SK-N-SH (cell line): ENCODE results near the gene PIAS1. TPM values are rescaled to one million over a fixed set of nuclear protein-coding genes. Genes with fewer than 3 reads are reported as not detected.

ENCODE experiments used
- CTCF ChIA-PET: fragments of 300-600, 350-600 bp; formaldehyde crosslinking; extraction: SDS; loops from one replicate; lab custom pipeline; 2021; lab: Yijun Ruan, JAX
- POLR2A ChIA-PET: fragments of 350-600 bp; sonication (Branson Sonifier 250); formaldehyde crosslinking; extraction: SDS; loops from one replicate; lab custom pipeline; 2020; ENCODE audit warnings: antibody characterized with exemption, inconsistent platforms; lab: Yijun Ruan, JAX
- DNase-seq: peaks from one replicate; pipeline ENCODE4 v3.0.0; 2012
- H2AFZ ChIP-seq: fragments of 200-600 bp; sonication (generic); 2 replicates; pipeline ENCODE4 v1.8.1; 2016; ENCODE audit warnings: antibody characterized with exemption, mild to moderate bottlenecking, low read depth
- H3F3A ChIP-seq: fragments of 200-600 bp; sonication (generic); replicated peaks from 2 replicates; pipeline ENCODE3; 2016; ENCODE audit warnings: antibody characterized with exemption, mild to moderate bottlenecking; ENCODE audit not compliant: insufficient read depth
- H3K27ac ChIP-seq, 2 experiments: fragments of 200-500 bp in 1 of 2; fragments of 200-600 bp in 1 of 2; sonication (Bioruptor generic) in 1 of 2; sonication (generic), shearing (Covaris generic) in 1 of 2; 2 replicates each; pipeline versions ENCODE4 v1.5.1 to v1.6.1; 2014 to 2016; ENCODE audit warnings: low read depth in 2 of 2, inconsistent platforms in 1 of 2, low read length in 1 of 2, mild to moderate bottlenecking in 1 of 2, mixed read lengths in 1 of 2
- H3K27me3 ChIP-seq: fragments of 200-600 bp; sonication (generic), shearing (Covaris generic); 2 replicates; pipeline ENCODE4 v1.6.1; 2016; ENCODE audit warnings: mixed run types; ENCODE audit not compliant: insufficient read depth
- H3K36me3 ChIP-seq, 2 experiments: fragments of 200-500 bp in 1 of 2; fragments of 200-600 bp in 1 of 2; sonication (Bioruptor generic) in 1 of 2; sonication (generic) in 1 of 2; replicated peaks in 1 of 2; 2 replicates each; pipeline versions ENCODE3 to v1.5.1; 2014 to 2016; ENCODE audit warnings: low read length in 1 of 2, mild to moderate bottlenecking in 1 of 2; ENCODE audit not compliant: insufficient read depth in 2 of 2, control insufficient read depth in 1 of 2
- H3K4me1 ChIP-seq, 2 experiments: fragments of 200-500 bp in 1 of 2; fragments of 200-600 bp in 1 of 2; sonication (Bioruptor generic) in 1 of 2; sonication (generic), shearing (Covaris generic) in 1 of 2; 2 replicates each; pipeline versions ENCODE4 v1.5.1 to v1.6.1; 2014 to 2016; ENCODE audit warnings: low read depth in 1 of 2, low read length in 1 of 2, mixed run types in 1 of 2; ENCODE audit not compliant: insufficient read depth in 2 of 2, control insufficient read depth in 1 of 2
- H3K4me2 ChIP-seq: fragments of 200-600 bp; sonication (generic), shearing (Covaris generic); 2 replicates; pipeline ENCODE4 v1.6.1; 2017; ENCODE audit warnings: mixed run types
- H3K4me3 ChIP-seq, 2 experiments: fragments of 200-500 bp in 1 of 2; fragments of 200-600 bp in 1 of 2; sonication (Bioruptor generic) in 1 of 2; sonication (generic), shearing (Covaris generic) in 1 of 2; 2 replicates each; pipeline versions ENCODE4 v1.5.1 to v1.8.1; 2014 to 2016; ENCODE audit warnings: low read depth in 2 of 2, inconsistent platforms in 1 of 2, low read length in 1 of 2, mild to moderate bottlenecking in 1 of 2, mixed read lengths in 1 of 2, moderate library complexity in 1 of 2
- H3K79me2 ChIP-seq: fragments of 200-600 bp; sonication (generic); 2 replicates; pipeline ENCODE4 v1.8.1; 2017; ENCODE audit warnings: mild to moderate bottlenecking; ENCODE audit not compliant: insufficient read depth
- H3K9ac ChIP-seq: fragments of 200-600 bp; sonication (generic); 2 replicates; pipeline ENCODE4 v1.6.1; 2017; ENCODE audit warnings: mixed run types
- H3K9me2 ChIP-seq: fragments of 200-600 bp; sonication (generic); 2 replicates; pipeline ENCODE4 v1.6.1; 2017; ENCODE audit warnings: mixed run types
- H3K9me3 ChIP-seq: fragments of 200-600 bp; sonication (generic); 2 replicates; pipeline ENCODE4 v1.6.1; 2017; ENCODE audit warnings: mixed run types, mild to moderate bottlenecking, moderate library complexity
- H4K20me1 ChIP-seq: fragments of 200-600 bp; sonication (generic); 2 replicates; pipeline ENCODE4 v1.6.1; 2017; ENCODE audit warnings: mild to moderate bottlenecking, mixed run types; ENCODE audit not compliant: insufficient read depth
- EZH2phosphoT487 ChIP-seq: fragments of 200-600 bp; sonication (generic); IDR thresholded peaks from 2 replicates; pipeline ENCODE4 v1.6.1; 2017; ENCODE audit warnings: low read depth, mixed run types, mild to moderate bottlenecking, antibody characterized with exemption, moderate library complexity, borderline replicate concordance
- FOSL2 ChIP-seq: IDR thresholded peaks from 2 replicates; pipeline ENCODE4 v1.4.0; 2012; ENCODE audit warnings: low read depth, mild to moderate bottlenecking, moderate library complexity, borderline replicate concordance
- FOXM1 ChIP-seq: IDR thresholded peaks from 2 replicates; pipeline ENCODE4 v1.4.0; 2012; ENCODE audit warnings: low read depth, mild to moderate bottlenecking
- GABPA ChIP-seq: IDR thresholded peaks from 2 replicates; pipeline ENCODE4 v1.4.0; 2012; ENCODE audit warnings: low read depth, mild to moderate bottlenecking
- GATA2 ChIP-seq: sonication (generic); formaldehyde crosslinking; IDR thresholded peaks from 2 replicates; pipeline ENCODE4 v1.5.0; 2020; ENCODE audit warnings: mild to moderate bottlenecking, missing genetic modification reagents
- MEF2A ChIP-seq: IDR thresholded peaks from 2 replicates; pipeline ENCODE4 v1.4.0; 2012; ENCODE audit warnings: low read depth, borderline replicate concordance
- MXI1 ChIP-seq: IDR thresholded peaks from 2 replicates; pipeline ENCODE4 v1.6.1; 2012; ENCODE audit warnings: mild to moderate bottlenecking, low read depth, low read length, improper control_type of control experiment
- PBX3 ChIP-seq: IDR thresholded peaks from 2 replicates; pipeline ENCODE4; 2012
- RAD21 ChIP-seq: IDR thresholded peaks from 2 replicates; pipeline ENCODE4 v1.6.1; 2012; ENCODE audit warnings: mild to moderate bottlenecking, low read length
- RCOR1 ChIP-seq: fragments of 150-350 bp; IDR thresholded peaks from 2 replicates; pipeline ENCODE4 v1.6.1; 2017; ENCODE audit warnings: antibody characterized with exemption, low read length
- RFX5 ChIP-seq: IDR thresholded peaks from 2 replicates; pipeline ENCODE4 v1.6.1; 2012; ENCODE audit warnings: mild to moderate bottlenecking, improper control_type of control experiment, low read length
- RXRA ChIP-seq: IDR thresholded peaks from 2 replicates; pipeline ENCODE4 v1.4.0; 2012; ENCODE audit warnings: low read depth, mild to moderate bottlenecking, borderline replicate concordance
- SMC3 ChIP-seq: IDR thresholded peaks from 2 replicates; pipeline ENCODE4 v1.6.1; 2012; ENCODE audit warnings: low read depth, low read length, improper control_type of control experiment
- TAF1 ChIP-seq: IDR thresholded peaks from 2 replicates; pipeline ENCODE4 v1.6.1; 2012; ENCODE audit warnings: low read depth, mild to moderate bottlenecking, low read length, moderate library complexity, borderline replicate concordance
- TCF12 ChIP-seq: IDR thresholded peaks from 2 replicates; pipeline ENCODE4 v1.4.0; 2012
- YY1 ChIP-seq: IDR thresholded peaks from 2 replicates; pipeline ENCODE4 v1.4.0; 2012; ENCODE audit warnings: low read depth, mild to moderate bottlenecking
- WGBS: methylation state at CpG from one replicate; pipeline ENCODE4 v1.1.6; 2017; ENCODE audit warnings: low lambda C conversion rate; 5-methylcytosine and 5-hydroxymethylcytosine counted together
- polyA plus RNA-seq, 3 experiments: library from polyadenylated mRNA; depleted of rRNA; stranded (reverse); fragments of >200 nt; gene quantifications; 2 replicates each; pipeline ENCODE4 v1.2.3, GENCODE V29; 2012
- TF ChIP-seq, protein P1 (sequence below): fragments of 150-350 bp; IDR thresholded peaks from 2 replicates; pipeline ENCODE4 v1.6.1; 2016; ENCODE audit warnings: mild to moderate bottlenecking, low read depth, low read length
- TF ChIP-seq, protein P2 (sequence below): IDR thresholded peaks from 2 replicates; pipeline ENCODE4 v1.6.1; 2012; ENCODE audit warnings: mild to moderate bottlenecking, low read depth, low read length, moderate library complexity
- TF ChIP-seq, protein P3 (sequence below): IDR thresholded peaks from 2 replicates; pipeline ENCODE4 v1.4.0; 2012; ENCODE audit warnings: low read depth, borderline replicate concordance

Gene PIAS1
- polyA plus RNA-seq, 1 of the 3 experiments (the other 2 are of a cell fraction): 9.0 TPM

DNA sequence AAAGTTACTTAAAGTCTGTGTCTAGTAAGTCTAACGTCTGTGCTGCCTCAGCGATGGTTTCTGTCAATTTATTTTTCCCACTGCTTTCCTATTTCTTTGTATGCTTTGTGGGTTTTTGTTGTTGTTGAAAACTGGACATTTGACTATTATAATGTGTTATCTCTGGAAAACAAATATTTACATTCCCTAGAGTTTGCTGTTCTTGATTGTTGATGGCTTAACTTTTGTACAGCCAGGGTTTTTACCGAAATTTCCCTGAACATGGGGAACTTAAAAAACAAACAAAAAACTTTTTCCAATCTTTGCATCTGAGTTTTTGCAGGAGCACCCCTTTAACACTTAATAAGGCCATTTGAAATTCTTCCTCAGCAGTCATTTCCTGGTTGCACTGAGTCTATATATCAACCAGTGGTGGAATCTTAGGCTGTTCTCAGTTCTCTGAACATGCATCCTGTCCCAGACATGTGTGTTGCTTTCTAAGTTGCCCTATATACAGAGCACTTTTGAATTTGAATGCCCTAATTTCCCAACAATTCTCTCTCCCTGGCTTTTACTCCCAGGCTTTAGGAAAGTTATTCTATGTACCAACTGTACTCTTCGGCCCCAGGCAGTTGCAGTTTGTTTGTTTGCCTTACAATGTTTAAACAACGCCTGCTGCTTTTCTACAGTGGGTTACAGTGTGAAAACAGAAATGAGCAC, 11.8 kb upstream of the PIAS1 start:
- H3K27ac ChIP-seq: no peak overlapping the region
- no peaks in the 10 kb centered on the region for H3K9me2 ChIP-seq
- no peaks in the 10 kb centered on the region for H3K36me3 ChIP-seq
- H3K9me3 ChIP-seq: no peaks in the 10 kb centered on the region
- H3K79me2 ChIP-seq: no peaks in the 10 kb centered on the region
- no peaks in the 10 kb centered on the region for H3K27me3 ChIP-seq
- H3K4me1 ChIP-seq: no peaks in the 10 kb centered on the region
- no peaks in the 10 kb centered on the region for H3F3A ChIP-seq
- H3K4me3 ChIP-seq: no peak overlapping the region
- no peak overlapping the region for H3K9ac ChIP-seq
- H3K4me2 ChIP-seq: no peak overlapping the region
- no peak for TF ChIP-seq SMC3
- TF ChIP-seq MEF2A: no peak
- no peak for TF ChIP-seq RCOR1
- TF ChIP-seq FOSL2: no peak
- no peak for TF ChIP-seq PBX3
- TF ChIP-seq, protein P1, sequence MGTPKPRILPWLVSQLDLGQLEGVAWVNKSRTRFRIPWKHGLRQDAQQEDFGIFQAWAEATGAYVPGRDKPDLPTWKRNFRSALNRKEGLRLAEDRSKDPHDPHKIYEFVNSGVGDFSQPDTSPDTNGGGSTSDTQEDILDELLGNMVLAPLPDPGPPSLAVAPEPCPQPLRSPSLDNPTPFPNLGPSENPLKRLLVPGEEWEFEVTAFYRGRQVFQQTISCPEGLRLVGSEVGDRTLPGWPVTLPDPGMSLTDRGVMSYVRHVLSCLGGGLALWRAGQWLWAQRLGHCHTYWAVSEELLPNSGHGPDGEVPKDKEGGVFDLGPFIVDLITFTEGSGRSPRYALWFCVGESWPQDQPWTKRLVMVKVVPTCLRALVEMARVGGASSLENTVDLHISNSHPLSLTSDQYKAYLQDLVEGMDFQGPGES: no peak
- TF ChIP-seq TCF12: no peak
- TF ChIP-seq EZH2phosphoT487: no peak
- no peak for TF ChIP-seq RXRA
- no peak for TF ChIP-seq YY1
- no peak for TF ChIP-seq FOXM1
- no peak for TF ChIP-seq TAF1
- no peak for TF ChIP-seq GATA2 (CRISPR knock-in tag)
- TF ChIP-seq, protein P2, sequence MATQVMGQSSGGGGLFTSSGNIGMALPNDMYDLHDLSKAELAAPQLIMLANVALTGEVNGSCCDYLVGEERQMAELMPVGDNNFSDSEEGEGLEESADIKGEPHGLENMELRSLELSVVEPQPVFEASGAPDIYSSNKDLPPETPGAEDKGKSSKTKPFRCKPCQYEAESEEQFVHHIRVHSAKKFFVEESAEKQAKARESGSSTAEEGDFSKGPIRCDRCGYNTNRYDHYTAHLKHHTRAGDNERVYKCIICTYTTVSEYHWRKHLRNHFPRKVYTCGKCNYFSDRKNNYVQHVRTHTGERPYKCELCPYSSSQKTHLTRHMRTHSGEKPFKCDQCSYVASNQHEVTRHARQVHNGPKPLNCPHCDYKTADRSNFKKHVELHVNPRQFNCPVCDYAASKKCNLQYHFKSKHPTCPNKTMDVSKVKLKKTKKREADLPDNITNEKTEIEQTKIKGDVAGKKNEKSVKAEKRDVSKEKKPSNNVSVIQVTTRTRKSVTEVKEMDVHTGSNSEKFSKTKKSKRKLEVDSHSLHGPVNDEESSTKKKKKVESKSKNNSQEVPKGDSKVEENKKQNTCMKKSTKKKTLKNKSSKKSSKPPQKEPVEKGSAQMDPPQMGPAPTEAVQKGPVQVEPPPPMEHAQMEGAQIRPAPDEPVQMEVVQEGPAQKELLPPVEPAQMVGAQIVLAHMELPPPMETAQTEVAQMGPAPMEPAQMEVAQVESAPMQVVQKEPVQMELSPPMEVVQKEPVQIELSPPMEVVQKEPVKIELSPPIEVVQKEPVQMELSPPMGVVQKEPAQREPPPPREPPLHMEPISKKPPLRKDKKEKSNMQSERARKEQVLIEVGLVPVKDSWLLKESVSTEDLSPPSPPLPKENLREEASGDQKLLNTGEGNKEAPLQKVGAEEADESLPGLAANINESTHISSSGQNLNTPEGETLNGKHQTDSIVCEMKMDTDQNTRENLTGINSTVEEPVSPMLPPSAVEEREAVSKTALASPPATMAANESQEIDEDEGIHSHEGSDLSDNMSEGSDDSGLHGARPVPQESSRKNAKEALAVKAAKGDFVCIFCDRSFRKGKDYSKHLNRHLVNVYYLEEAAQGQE: no peak
- TF ChIP-seq RFX5: no peak
- TF ChIP-seq MXI1: no peak
- TF ChIP-seq, protein P3, sequence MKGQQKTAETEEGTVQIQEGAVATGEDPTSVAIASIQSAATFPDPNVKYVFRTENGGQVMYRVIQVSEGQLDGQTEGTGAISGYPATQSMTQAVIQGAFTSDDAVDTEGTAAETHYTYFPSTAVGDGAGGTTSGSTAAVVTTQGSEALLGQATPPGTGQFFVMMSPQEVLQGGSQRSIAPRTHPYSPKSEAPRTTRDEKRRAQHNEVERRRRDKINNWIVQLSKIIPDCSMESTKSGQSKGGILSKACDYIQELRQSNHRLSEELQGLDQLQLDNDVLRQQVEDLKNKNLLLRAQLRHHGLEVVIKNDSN: no peak
- no peak for TF ChIP-seq GABPA
- TF ChIP-seq RAD21: no peak
- H4K20me1 ChIP-seq: no peaks in the 10 kb centered on the region
- no peak for DNase-seq
- WGBS: 56% methylated on average over 5 of the region's 5 CpGs
- CTCF ChIA-PET: no interaction called here
- POLR2A ChIA-PET: no interaction called here
- H2AFZ ChIP-seq: no peak overlapping the region
